HG02840 (cell line): ENCODE results near the gene LSG1.

ENCODE experiments used
- ATAC-seq: cut with Tn5 transposase; IDR thresholded peaks from one replicate; pipeline ENCODE4 v1.9.1; 2021; ENCODE audit warnings: mild to moderate bottlenecking, moderate library complexity, moderate number of reproducible peaks; ENCODE audit not compliant: unreplicated experiment, low FRiP score

Gene LSG1

DNA sequence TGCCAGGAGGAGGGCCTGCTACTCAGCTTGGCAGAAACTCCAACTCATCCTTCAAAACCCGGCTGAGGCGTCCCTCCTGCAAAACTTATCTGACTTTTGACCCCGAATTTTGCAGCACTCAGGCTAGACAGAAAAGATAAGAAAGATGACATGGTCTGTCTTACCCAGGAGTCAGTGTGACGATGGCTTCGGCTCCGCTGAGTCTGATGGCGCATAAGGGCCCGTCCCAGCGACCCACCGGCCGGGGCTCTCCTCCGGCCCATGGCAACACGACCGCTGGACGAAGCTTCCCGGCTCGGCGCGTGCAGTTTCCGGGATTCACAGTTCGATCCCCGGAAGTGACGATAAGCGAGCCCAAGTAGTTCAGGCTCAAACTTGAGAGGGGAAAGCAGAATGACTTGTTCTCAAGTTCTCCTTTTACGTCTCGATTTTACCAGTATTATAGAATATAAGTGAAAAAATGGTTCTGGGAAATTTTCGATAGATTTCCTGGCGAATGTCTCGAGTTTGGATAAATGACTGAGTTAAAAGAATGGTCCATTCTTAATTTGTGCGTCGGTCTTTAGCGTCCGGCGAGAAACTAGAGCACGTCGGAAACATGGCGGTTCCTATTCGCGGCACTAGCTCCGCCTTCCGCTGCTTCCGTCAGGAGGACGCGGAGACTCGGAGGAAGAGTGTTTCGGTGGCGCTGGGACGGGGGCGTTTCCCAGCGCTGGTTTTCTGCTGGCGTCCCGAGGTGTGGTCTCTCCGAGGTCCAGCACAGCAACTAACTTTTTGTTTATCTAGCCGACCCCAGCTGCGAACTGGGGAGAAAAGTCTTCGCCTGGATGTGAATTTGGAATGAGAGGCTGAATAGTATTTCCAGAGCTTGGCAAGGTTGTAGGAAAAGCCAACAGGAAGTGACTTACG lies at the start of gene LSG1:
Gene LSG1 (minus strand): TSS at position 292 of the 909 bp plus-strand sequence. CDS start 29 bp downstream, at position 263.
- ATAC-seq: peak; percentile 93

- no peak for ATAC-seq
Measured at GRCh38 chr3:194720048-194720447, 48.1 kb upstream of the LSG1 start.

GRCh38 chr3:194718079-194718478 lies 46.1 kb upstream of the LSG1 start:
- ATAC-seq: no peak

GRCh38 chr3:194715022-194715800 lies 43.2 kb upstream of the LSG1 start:
- ATAC-seq: no peak

- no peak for ATAC-seq
Measured at GRCh38 chr3:194714564-194714963, 42.6 kb upstream of the LSG1 start.

- no peak for ATAC-seq
Measured at GRCh38 chr3:194714137-194714455, 42.1 kb upstream of the LSG1 start.

GRCh38 chr3:194713299-194714136 lies 41.5 kb upstream of the LSG1 start:
- no peak for ATAC-seq

DNA sequence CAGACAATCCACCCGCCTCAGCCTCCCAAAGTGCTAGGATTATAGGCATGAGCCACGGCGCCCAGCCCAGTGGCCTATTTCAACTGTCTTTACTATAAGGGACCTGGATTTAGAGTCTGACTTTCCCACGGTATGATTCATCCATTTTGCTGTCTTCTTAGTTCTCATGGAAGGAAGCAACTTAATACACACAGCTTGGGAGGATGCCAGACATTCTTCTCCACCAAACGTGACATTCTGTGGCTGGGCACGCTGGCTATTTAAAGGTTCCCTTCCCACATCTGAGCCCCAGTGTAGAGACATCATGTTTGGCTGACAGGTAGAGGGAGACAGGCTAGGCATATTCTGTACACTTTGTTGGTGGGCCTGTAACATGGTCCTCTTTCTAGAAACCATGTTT lies 39.9 kb upstream of the LSG1 start:
- no peak for ATAC-seq

GRCh38 chr3:194711286-194711685 lies 39.3 kb upstream of the LSG1 start:
- no peak for ATAC-seq

GRCh38 chr3:194707147-194707540 lies 35.2 kb upstream of the LSG1 start:
- no peak for ATAC-seq

GRCh38 chr3:194705761-194706160 lies 33.8 kb upstream of the LSG1 start:
- no peak for ATAC-seq

- no peak for ATAC-seq
Measured at GRCh38 chr3:194705227-194705626, 33.2 kb upstream of the LSG1 start.

GRCh38 chr3:194702545-194702944 lies 30.6 kb upstream of the LSG1 start:
- no peak for ATAC-seq

DNA sequence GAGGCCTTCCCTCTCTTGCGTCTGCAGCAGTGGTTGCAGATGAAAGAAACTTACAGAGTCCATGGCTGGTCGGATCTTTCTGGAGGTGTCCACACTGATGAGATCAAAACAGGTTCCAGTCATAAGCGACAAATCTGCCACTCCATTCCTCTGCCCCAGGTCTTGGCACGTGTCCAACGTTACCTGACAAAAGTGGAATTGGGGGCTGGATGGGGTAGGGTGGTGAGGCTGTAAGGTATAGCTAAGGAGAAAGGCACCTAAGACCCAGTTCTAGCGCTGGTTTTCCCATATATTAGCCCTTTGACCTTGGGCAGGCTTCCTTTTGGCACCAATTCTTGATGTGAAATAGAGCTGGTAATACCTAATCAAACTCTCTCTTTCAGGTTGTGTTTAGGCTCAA lies 24.7 kb upstream of the LSG1 start:
- no peak for ATAC-seq

GRCh38 chr3:194691481-194692283 lies 19.7 kb upstream of the LSG1 start:
- peak; percentile 65 for ATAC-seq

DNA sequence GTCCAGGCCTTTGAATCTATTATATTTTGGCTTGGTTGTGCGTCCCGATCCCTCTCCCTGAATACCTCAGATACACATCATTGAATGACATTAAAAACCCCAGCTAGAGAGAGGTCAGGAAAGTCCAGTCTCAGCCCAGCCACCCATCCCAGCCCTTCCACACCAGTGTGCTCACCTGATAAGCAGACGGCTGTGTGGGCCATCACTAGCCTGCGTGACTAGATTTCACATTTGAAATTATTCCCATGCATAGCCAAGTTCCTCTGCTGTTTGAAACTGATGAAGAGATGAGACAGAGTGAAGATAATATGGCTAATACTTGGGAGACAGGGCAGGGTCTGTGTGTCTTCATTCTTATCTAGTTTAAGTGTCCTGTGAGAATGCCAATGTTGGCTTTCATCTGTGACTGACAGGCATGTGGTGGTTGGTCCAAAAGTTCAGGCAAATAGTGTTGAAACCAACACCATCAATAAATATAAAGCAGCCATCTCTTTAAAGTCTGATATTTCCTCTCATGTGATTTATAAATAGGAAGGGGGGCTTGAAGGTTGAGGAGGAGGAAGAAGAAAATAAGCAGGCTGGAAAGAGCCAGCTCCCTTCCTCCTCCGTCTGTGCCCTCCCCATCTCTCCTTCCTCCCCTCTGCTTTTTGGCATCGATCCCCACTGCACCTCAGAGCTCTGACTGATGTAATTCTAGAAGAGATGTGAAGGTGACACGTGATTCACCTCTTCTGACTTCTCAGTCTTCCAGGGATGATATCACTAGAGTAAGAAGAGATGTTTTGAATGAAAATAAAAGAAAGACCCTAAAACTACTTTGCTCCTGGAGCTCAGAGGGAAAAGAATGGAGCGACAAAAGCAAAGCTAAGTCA lies 18.7 kb upstream of the LSG1 start:
- no peak for ATAC-seq

DNA sequence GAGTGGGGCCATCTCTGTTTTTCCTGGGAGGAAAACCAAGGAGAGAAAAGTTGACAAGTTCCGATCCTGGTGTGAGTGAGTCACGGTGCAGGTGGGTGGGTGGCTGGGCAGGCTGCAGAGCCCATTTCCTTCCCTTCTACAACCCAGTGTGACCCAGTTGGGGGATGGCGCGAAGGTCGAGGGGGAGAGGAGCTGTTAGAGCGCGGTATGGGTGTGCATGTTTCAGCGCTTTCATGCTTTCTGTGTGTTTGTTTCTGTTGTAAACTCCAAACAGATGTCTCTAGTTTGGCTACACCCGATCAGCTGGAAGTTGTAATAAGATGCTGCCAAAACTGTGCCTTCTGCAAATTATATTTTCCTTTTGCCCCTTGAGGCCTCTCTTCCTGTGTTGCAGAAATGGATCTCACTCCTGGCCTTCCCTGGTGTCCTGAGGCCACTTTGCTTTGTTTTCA lies 17.5 kb upstream of the LSG1 start:
- ATAC-seq: no peak

GRCh38 chr3:194688946-194689345 lies 17.0 kb upstream of the LSG1 start:
- no peak for ATAC-seq

GRCh38 chr3:194688200-194688740 lies 16.3 kb upstream of the LSG1 start:
- ATAC-seq: peak; percentile 25
